HepG2 (cell line): ENCODE data around the gene TRIM54. TPM values are rescaled to one million over a fixed set of nuclear protein-coding genes. Genes with fewer than 3 reads are reported as not detected.
"Not testable (repeated sequence)": the region's sequence is repeated elsewhere in the genome, so short reads cannot be mapped to it uniquely, and the experiment has no call there.

ENCODE experiments used
- ATAC-seq: fragments of 200-7000 bp; cut with Tn5 transposase; 3 replicates; pipeline ENCODE4 v1.9.1; 2020; ENCODE audit warnings: mild to moderate bottlenecking, moderate library complexity
- BruUV-seq: library from RNA; stranded (reverse); fragments of 400-500 nt; replicated peaks from 2 replicates; lab custom pipeline; 2021; lab: Mats Ljungman, UMichigan
- CTCF ChIA-PET: fragments of 300-600 bp; formaldehyde crosslinking; extraction: SDS; loops from one replicate; lab custom pipeline; 2021; ENCODE audit warnings: low total read pairs, inconsistent platforms, low intra/inter-chr PET ratio; lab: Yijun Ruan, JAX
- POLR2A ChIA-PET: fragments of 350-600 bp; sonication (Branson Sonifier 250); formaldehyde crosslinking; loops from one replicate; lab custom pipeline; 2020; ENCODE audit warnings: antibody characterized with exemption, inconsistent platforms; lab: Yijun Ruan, JAX
- DNase-seq: peaks from one replicate; pipeline ENCODE4 v3.0.0-alpha.2; 2015; ENCODE audit warnings: low spot score
- FAIRE-seq: peaks from 3 replicates; lab custom pipeline; 2011; peaks lifted over from hg19 to GRCh38; lab: Jason Lieb, UNC
- H2AFZ ChIP-seq: one replicate; pipeline ENCODE4 v1.6.1; 2011; ENCODE audit warnings: low read length, inconsistent platforms
- H3K27ac ChIP-seq: fragments of 300-600 bp; 3 replicates; pipeline ENCODE4 v1.8.0; 2011; ENCODE audit warnings: mixed run types, mild to moderate bottlenecking, mixed read lengths, low read length, inconsistent platforms; ENCODE audit not compliant: insufficient read depth; ENCODE audit errors: extremely low read length
- H3K27me3 ChIP-seq, 2 experiments: fragments of 200-600 bp in 1 of 2; 2 replicates in 1 of 2; 3 replicates in 1 of 2; pipeline versions ENCODE4 v1.6.0 to v1.8.0; 2011; ENCODE audit warnings: low read length in 2 of 2, mild to moderate bottlenecking in 2 of 2, moderate library complexity in 2 of 2, inconsistent platforms in 1 of 2; ENCODE audit not compliant: insufficient read depth in 2 of 2, control insufficient read depth in 1 of 2
- H3K36me3 ChIP-seq, 2 experiments: fragments of 200-600 bp in 1 of 2; replicated peaks in 1 of 2; 2 replicates in 1 of 2; 3 replicates in 1 of 2; pipeline versions ENCODE4 v1.5.1 to v1.8.0; 2011; ENCODE audit warnings: low read length in 2 of 2, inconsistent platforms in 1 of 2; ENCODE audit not compliant: insufficient read depth in 2 of 2, control insufficient read depth in 1 of 2
- H3K4me1 ChIP-seq: 2 replicates; pipeline ENCODE4 v1.5.1; 2012; ENCODE audit warnings: low read length, inconsistent platforms; ENCODE audit not compliant: insufficient read depth
- H3K4me2 ChIP-seq: 2 replicates; pipeline ENCODE4 v1.6.0; 2011; ENCODE audit warnings: low read depth, low read length, inconsistent platforms
- H3K4me3 ChIP-seq, 3 experiments: fragments of 200-600 bp in 1 of 3; sonication (generic), shearing (Covaris generic) in 1 of 3; replicated peaks in 1 of 3; 2 replicates each; pipeline ENCODE4 v1.5.1; 2011 to 2016; ENCODE audit warnings: low read length in 3 of 3, inconsistent platforms in 2 of 3, low read depth in 2 of 3, mild to moderate bottlenecking in 2 of 3, control low read depth in 1 of 3, mixed read lengths in 1 of 3; ENCODE audit not compliant: insufficient read depth in 1 of 3
- H3K79me2 ChIP-seq: one replicate; pipeline ENCODE4 v1.6.1; 2011; ENCODE audit warnings: low read length, inconsistent platforms; ENCODE audit not compliant: insufficient read depth
- H3K9ac ChIP-seq: 2 replicates; pipeline ENCODE4 v1.6.0; 2011; ENCODE audit warnings: mild to moderate bottlenecking, low read depth, low read length, inconsistent platforms; ENCODE audit not compliant: insufficient read depth
- H3K9me3 ChIP-seq: 2 replicates; pipeline ENCODE4 v1.5.1; 2012; ENCODE audit warnings: mild to moderate bottlenecking, low read length
- H4K20me1 ChIP-seq: 2 replicates; pipeline ENCODE4 v1.6.0; 2011; ENCODE audit warnings: inconsistent platforms, mild to moderate bottlenecking, low read length, moderate library complexity; ENCODE audit not compliant: insufficient read depth
- FOXC1 ChIP-seq: sonication (generic); formaldehyde crosslinking; IDR thresholded peaks from 2 replicates; pipeline ENCODE4 v1.8.0; 2022; ENCODE audit warnings: mild to moderate bottlenecking, missing genetic modification reagents, borderline replicate concordance
- GATAD1 ChIP-seq: IDR thresholded peaks from 2 replicates; pipeline ENCODE4 v1.6.1; 2016; ENCODE audit warnings: missing genetic modification reagents, missing compliant biosample characterization
- HOXA3 ChIP-seq: sonication (generic); formaldehyde crosslinking; IDR thresholded peaks from 2 replicates; pipeline ENCODE4 v1.5.0; 2020; ENCODE audit warnings: missing genetic modification reagents
- KDM2A ChIP-seq: sonication (generic); formaldehyde crosslinking; IDR thresholded peaks from 2 replicates; pipeline ENCODE4 v1.4.0; 2020; ENCODE audit warnings: low read depth, missing genetic modification reagents, borderline replicate concordance
- KDM5B ChIP-seq: sonication (generic); formaldehyde crosslinking; IDR thresholded peaks from 2 replicates; pipeline ENCODE4 v1.4.0; 2020; ENCODE audit warnings: missing genetic modification reagents, mild to moderate bottlenecking, borderline replicate concordance
- MXD1 ChIP-seq: sonication (generic); formaldehyde crosslinking; IDR thresholded peaks from 2 replicates; pipeline ENCODE4 v1.4.0; 2020; ENCODE audit warnings: mild to moderate bottlenecking, missing genetic modification reagents
- MYC ChIP-seq: sonication (generic); formaldehyde crosslinking; IDR thresholded peaks from 2 replicates; pipeline ENCODE4 v1.9.0; 2021; ENCODE audit warnings: missing genetic modification reagents, borderline replicate concordance
- RXRA ChIP-seq: sonication (generic); formaldehyde crosslinking; IDR thresholded peaks from 2 replicates; pipeline ENCODE4 v1.5.1; 2020; ENCODE audit warnings: missing genetic modification reagents
- SP1 ChIP-seq, 2 experiments: fragments of 450-650 bp in 1 of 2; sonication (generic) in 1 of 2; formaldehyde crosslinking in 1 of 2; IDR thresholded peaks; 2 replicates each; pipeline versions ENCODE4 v1.4.0 to v1.6.1; 2016 to 2020; ENCODE audit warnings: missing genetic modification reagents in 1 of 2
- SP4 ChIP-seq: sonication (generic); formaldehyde crosslinking; IDR thresholded peaks from 2 replicates; pipeline ENCODE4 v1.8.1; 2023; ENCODE audit warnings: mild to moderate bottlenecking, missing genetic modification reagents
- SPEN ChIP-seq: sonication (generic); formaldehyde crosslinking; IDR thresholded peaks from 2 replicates; pipeline ENCODE4 v1.5.1; 2020; ENCODE audit warnings: low read depth, mild to moderate bottlenecking, missing genetic modification reagents
- TP53 ChIP-seq: sonication (generic); formaldehyde crosslinking; conservative IDR thresholded peaks from 2 replicates; pipeline ENCODE4 v1.4.0; 2020; ENCODE audit warnings: missing genetic modification reagents
- WIZ ChIP-seq: sonication (generic); formaldehyde crosslinking; IDR thresholded peaks from 2 replicates; pipeline ENCODE4 v1.5.1; 2020; ENCODE audit warnings: mild to moderate bottlenecking, missing genetic modification reagents
- ZBTB38 ChIP-seq: sonication (generic); formaldehyde crosslinking; IDR thresholded peaks from 2 replicates; pipeline ENCODE4 v1.5.1; 2020; ENCODE audit warnings: mild to moderate bottlenecking, missing genetic modification reagents
- ZMYM2 ChIP-seq: sonication (generic); formaldehyde crosslinking; IDR thresholded peaks from 2 replicates; pipeline ENCODE4 v1.8.0; 2022; ENCODE audit warnings: mild to moderate bottlenecking, missing genetic modification reagents
- ZNF350 ChIP-seq: sonication (generic); formaldehyde crosslinking; IDR thresholded peaks from 2 replicates; pipeline ENCODE4 v1.4.0; 2020; ENCODE audit warnings: mild to moderate bottlenecking, low read depth, missing genetic modification reagents, borderline replicate concordance
- ZNF746 ChIP-seq: sonication (generic); formaldehyde crosslinking; IDR thresholded peaks from 2 replicates; pipeline ENCODE4 v1.8.0; 2022; ENCODE audit warnings: mild to moderate bottlenecking, missing genetic modification reagents
- ZNF83 ChIP-seq: sonication (generic); formaldehyde crosslinking; IDR thresholded peaks from 2 replicates; pipeline ENCODE4 v1.4.0; 2020; ENCODE audit warnings: missing genetic modification reagents, mild to moderate bottlenecking, borderline replicate concordance
- WGBS: methylation state at CpG from one replicate; pipeline ENCODE4 v1.1.6; 2017; ENCODE audit warnings: low lambda C conversion rate; 5-methylcytosine and 5-hydroxymethylcytosine counted together
- in situ Hi-C: cut with HindIII; loops from 2 replicates; pipeline ENCODE4 v1.10.0; 2017; ENCODE audit warnings: low pct_unique_long_range_greater_than_20kb; ENCODE audit not compliant: extremely low pct_ligation_motif_present
- intact Hi-C: fragments of 100-400 bp; cut with micrococcal nuclease; formaldehyde crosslinking; loops from one replicate; pipeline ENCODE4 v1.10.0; 2022; ENCODE audit not compliant: unreplicated experiment
- polyA plus RNA-seq, 8 experiments: library from polyadenylated mRNA; depleted of rRNA in 3 of 8; stranded (reverse) in 7 of 8; unstranded in 1 of 8; fragments of >200 nt; fragmentation: Illumina TruSeq in 4 of 8; extraction: Trizol in 4 of 8; gene quantifications; 2 replicates each; pipeline versions ENCODE4 v1.2.1 to v1.2.3, GENCODE V29; 2011 to 2016; ENCODE audit warnings: low read depth in 4 of 8, missing spikeins in 1 of 8, mixed read lengths in 1 of 8; ENCODE audit not compliant: insufficient read depth in 1 of 8
- total RNA-seq, 5 experiments: library from RNA; depleted of rRNA; stranded (reverse); fragments of >200 nt; fragmentation: Illumina TruSeq; extraction: Trizol; gene quantifications; 2 replicates each; pipeline ENCODE4 v1.2.3, GENCODE V29; 2016; ENCODE audit warnings: low read depth in 1 of 5
- TF ChIP-seq, protein P1 (sequence below): sonication (generic); formaldehyde crosslinking; IDR thresholded peaks from 2 replicates; pipeline ENCODE4 v1.5.0; 2020; ENCODE audit warnings: mild to moderate bottlenecking, missing genetic modification reagents

Gene TRIM54
- total and polyA plus RNA-seq, 2 of the 13 experiments (the other 11 are each of a cell fraction or from before 2014, with no cell fraction given): 0.07 to 0.13 TPM

DNA sequence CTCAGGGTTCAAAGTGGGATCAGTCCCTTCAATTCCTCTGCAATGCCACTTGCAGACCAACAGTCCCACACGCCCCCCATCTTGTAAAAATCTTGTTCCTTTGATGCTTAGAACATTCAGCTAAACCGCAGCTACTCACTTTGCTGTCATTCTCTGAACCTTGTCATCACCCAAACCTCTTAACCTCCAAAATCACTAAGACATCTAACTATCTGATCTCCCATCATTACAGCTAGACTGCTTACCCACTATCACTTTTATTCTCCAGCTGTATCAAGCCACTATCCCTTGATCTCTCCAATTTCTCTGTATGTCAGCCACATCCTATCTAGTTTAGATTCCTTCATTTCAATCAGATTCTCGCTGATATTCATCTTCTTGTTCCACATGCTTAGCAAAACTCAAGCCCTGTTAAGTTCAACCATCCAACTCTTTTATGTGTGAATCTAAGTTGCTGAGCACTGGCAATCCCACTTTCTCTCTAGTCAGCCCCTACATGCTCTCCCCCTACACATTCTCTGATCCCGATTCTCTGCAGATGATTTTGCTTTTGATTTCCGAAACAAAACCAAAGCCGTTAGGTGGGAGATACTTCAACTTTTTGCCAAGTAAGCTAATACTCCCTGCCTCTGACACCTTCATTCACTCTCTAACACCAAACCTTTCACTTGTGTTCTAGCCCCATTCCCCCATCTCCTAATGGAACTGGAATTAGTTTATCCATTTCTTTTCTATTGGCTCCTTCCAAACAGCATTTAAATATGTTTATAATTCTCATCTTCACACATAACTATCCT lies 69.8 kb downstream of the TRIM54 start (continued):
- TF ChIP-seq, protein P1, sequence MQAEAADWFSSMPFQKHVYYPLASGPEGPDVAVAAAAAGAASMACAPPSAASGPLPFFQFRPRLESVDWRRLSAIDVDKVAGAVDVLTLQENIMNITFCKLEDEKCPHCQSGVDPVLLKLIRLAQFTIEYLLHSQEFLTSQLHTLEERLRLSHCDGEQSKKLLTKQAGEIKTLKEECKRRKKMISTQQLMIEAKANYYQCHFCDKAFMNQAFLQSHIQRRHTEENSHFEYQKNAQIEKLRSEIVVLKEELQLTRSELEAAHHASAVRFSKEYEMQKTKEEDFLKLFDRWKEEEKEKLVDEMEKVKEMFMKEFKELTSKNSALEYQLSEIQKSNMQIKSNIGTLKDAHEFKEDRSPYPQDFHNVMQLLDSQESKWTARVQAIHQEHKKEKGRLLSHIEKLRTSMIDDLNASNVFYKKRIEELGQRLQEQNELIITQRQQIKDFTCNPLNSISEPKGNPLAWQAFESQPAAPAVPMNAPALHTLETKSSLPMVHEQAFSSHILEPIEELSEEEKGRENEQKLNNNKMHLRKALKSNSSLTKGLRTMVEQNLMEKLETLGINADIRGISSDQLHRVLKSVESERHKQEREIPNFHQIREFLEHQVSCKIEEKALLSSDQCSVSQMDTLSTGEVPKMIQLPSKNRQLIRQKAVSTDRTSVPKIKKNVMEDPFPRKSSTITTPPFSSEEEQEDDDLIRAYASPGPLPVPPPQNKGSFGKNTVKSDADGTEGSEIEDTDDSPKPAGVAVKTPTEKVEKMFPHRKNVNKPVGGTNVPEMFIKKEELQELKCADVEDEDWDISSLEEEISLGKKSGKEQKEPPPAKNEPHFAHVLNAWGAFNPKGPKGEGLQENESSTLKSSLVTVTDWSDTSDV (CRISPR knock-in tag): no peak
- no peak for TF ChIP-seq SP4 (CRISPR knock-in tag)

GRCh38 chr2:27353386-27353761 lies 71.1 kb downstream of the TRIM54 start:
- ATAC-seq; TF ChIP-seq SP1 (IDR thresholded peaks at IDR 0.05): not testable (repeated sequence)
- TF ChIP-seq RXRA (CRISPR knock-in tag) (0 out of 2 replicates have a peak, but pooled peaks have one; percentile 36), ZMYM2 (CRISPR knock-in tag) (peak; percentile 13; the same call in 1 of the 2 replicates), ZNF350 (CRISPR knock-in tag) (0 out of 2 replicates have a peak, but pooled peaks have one; percentile 30), MXD1 (CRISPR knock-in tag) (0 out of 2 replicates have a peak, but pooled peaks have one; percentile 14), WIZ (0 out of 2 replicates have a peak, but pooled peaks have one; percentile 63), KDM5B (CRISPR knock-in tag) (peak; percentile 58; the same call in 1 of the 2 replicates), MYC (CRISPR knock-in tag) (peak; percentile 47; the same call in 1 of the 2 replicates), KDM2A (CRISPR knock-in tag) (peak; percentile 9; the same call in 1 of the 2 replicates), FOXC1 (CRISPR knock-in tag) (0 out of 2 replicates have a peak, but pooled peaks have one; percentile 27), ZBTB38 (CRISPR knock-in tag) (peak; percentile 60), SPEN (CRISPR knock-in tag) (0 out of 2 replicates have a peak, but pooled peaks have one; percentile 24), HOXA3 (CRISPR knock-in tag) (peak; percentile 31; the same call in 1 of the 2 replicates), TP53 (CRISPR knock-in tag) (0 out of 2 replicates have a peak, but pooled peaks have one; percentile 7), GATAD1 (CRISPR knock-in tag) (0 out of 2 replicates have a peak, but pooled peaks have one; percentile 20), SP1 (CRISPR knock-in tag; IDR thresholded peaks at IDR 0.05) (0 out of 2 replicates have a peak, but pooled peaks have one; percentile 5), ZNF83 (CRISPR knock-in tag) (0 out of 2 replicates have a peak, but pooled peaks have one; percentile 66), ZNF746 (CRISPR knock-in tag) (peak; percentile 33; the same call in 1 of the 2 replicates)

More at GRCh38 chr2:27353386-27353761, 71.1 kb downstream of the TRIM54 start:
- H2AFZ ChIP-seq, intact Hi-C loops, CTCF ChIA-PET, H4K20me1 ChIP-seq, H3K27me3 ChIP-seq, DNase-seq, H3K9me3 ChIP-seq, H3K36me3 ChIP-seq, in situ Hi-C loops, BruUV-seq, FAIRE-seq: not testable (repeated sequence)
- H3K4me1 ChIP-seq: peaks cover 51% of the 10 kb centered on the region
- POLR2A ChIA-PET: interaction anchor here (0.6 to 4.1 kb wide), 23 partner anchors 10 to 1040 kb away, joined by 3 to 73 read pairs (median 4); partner anchors contain the start of genes ATRAID, CCDC121, EIF2B4 and FNDC4
- H3K79me2 ChIP-seq: peaks cover 87% of the 10 kb centered on the region
- H3K4me2 ChIP-seq: peak overlapping the region; percentile 90
- WGBS: 51% methylated on average over 5 of the region's 5 CpGs
- peak overlapping the region; percentile 99 for H3K9ac ChIP-seq
- peak overlapping the region in 1 of 3 experiments; percentile 91; a peak in 2 of 6 replicates for H3K4me3 ChIP-seq
- peak overlapping the region; percentile 96 for H3K27ac ChIP-seq
